Nephron (organoid): ENCODE data around the gene KLRF2.

ENCODE experiments used
- H3K27ac Mint-ChIP-seq, 3 experiments: 2 replicates each; pipeline ENCODE4 v1.8.0; 2020; ENCODE audit warnings: mixed read lengths in 3 of 3, mild to moderate bottlenecking in 2 of 3, moderate library complexity in 1 of 3
- H3K27me3 Mint-ChIP-seq: 2 replicates; pipeline ENCODE4 v1.8.0; 2021; ENCODE audit warnings: low read depth, mild to moderate bottlenecking, moderate library complexity, mixed read lengths
- H3K36me3 Mint-ChIP-seq: 2 replicates; pipeline ENCODE4 v1.8.0; 2020; ENCODE audit warnings: low read depth, mixed read lengths
- H3K4me1 Mint-ChIP-seq: 2 replicates; pipeline ENCODE4 v1.8.0; 2020; ENCODE audit warnings: mixed read lengths
- H3K4me3 Mint-ChIP-seq, 3 experiments: 2 replicates each; pipeline ENCODE4 v1.8.0; 2020; ENCODE audit warnings: mild to moderate bottlenecking in 3 of 3, mixed read lengths in 3 of 3, moderate library complexity in 2 of 3
- H3K9me3 Mint-ChIP-seq: 2 replicates; pipeline ENCODE4 v1.8.0; 2020; ENCODE audit warnings: mixed read lengths
- TF ChIP-seq, protein P1 (sequence below), 3 experiments: fragments of 200-600 bp; sonication (generic); IDR thresholded peaks; one replicate each; pipeline ENCODE4 v1.5.0; 2021; ENCODE audit warnings: antibody characterized with exemption in 3 of 3; ENCODE audit not compliant: unreplicated experiment in 3 of 3

KLRF2 gene

DNA sequence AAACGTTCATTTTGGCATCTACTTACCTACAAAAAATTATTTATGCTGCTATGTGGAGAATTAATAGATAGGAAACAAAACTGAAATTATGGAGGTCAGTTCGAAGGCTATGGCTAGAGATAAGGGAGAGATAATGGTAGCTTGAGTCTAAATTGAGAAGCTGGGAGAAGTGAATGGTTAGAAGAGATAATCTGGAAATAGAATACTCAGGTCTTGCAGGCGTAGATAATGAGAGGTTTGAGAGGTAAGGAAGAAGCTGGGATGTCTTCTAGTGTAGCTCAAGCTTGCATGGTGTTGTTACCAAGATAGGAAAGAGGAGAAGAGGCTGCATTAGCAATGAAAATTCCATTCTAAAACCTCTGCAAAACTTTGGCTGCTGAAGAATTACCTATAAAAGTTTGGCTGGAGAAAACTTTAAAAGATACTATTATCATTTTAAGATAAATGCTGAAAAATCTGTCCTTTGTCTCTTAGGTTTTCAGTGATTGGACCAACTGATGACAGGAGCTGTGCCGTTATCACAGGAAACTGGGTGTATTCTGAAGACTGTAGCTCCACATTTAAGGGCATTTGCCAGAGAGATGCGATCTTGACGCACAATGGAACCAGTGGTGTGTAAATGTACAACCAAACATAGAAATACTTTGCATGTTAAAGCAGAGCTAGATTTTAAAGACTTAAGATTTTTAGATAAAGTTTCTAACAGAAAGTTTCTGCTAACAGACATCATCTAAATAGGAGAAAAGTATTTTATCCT lies 14.1 kb downstream of the KLRF2 start:
- Mint-ChIP-seq H3K4me1 (no peaks in the 10 kb centered on the region), H3K9me3 (no peaks in the 10 kb centered on the region), H3K4me3 (no peak overlapping the region), H3K27ac (no peak overlapping the region), H3K27me3 (no peaks in the 10 kb centered on the region), H3K36me3 (no peaks in the 10 kb centered on the region)
- TF ChIP-seq, protein P1, sequence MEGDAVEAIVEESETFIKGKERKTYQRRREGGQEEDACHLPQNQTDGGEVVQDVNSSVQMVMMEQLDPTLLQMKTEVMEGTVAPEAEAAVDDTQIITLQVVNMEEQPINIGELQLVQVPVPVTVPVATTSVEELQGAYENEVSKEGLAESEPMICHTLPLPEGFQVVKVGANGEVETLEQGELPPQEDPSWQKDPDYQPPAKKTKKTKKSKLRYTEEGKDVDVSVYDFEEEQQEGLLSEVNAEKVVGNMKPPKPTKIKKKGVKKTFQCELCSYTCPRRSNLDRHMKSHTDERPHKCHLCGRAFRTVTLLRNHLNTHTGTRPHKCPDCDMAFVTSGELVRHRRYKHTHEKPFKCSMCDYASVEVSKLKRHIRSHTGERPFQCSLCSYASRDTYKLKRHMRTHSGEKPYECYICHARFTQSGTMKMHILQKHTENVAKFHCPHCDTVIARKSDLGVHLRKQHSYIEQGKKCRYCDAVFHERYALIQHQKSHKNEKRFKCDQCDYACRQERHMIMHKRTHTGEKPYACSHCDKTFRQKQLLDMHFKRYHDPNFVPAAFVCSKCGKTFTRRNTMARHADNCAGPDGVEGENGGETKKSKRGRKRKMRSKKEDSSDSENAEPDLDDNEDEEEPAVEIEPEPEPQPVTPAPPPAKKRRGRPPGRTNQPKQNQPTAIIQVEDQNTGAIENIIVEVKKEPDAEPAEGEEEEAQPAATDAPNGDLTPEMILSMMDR (IDR thresholded peaks at IDR 0.05; ENCODE audit: unreplicated experiment in 3 of 3), result no peak

DNA sequence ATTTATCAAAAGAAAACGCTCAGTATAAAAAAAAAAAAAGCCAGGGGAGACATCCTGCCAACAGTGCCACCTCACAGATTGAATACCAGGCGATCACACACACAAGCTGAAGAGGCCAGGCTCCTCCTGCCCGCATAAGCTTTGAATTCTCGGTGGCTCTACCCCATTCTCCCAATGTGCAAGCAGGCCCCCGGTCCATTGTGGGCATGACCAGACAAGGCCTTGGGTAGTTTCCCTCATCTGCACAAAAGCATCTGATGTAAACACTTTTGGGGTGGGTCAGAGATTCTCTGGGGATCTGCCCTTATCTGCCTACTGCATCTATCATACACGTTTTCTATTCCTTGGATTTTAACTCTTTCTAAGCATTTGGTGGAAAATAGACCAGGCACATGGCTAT lies 16.2 kb downstream of the KLRF2 start:
- Mint-ChIP-seq H3K4me1 (no peaks in the 10 kb centered on the region), H3K9me3 (peaks cover 4% of the 10 kb centered on the region), H3K4me3 (no peak overlapping the region), H3K27me3 (no peaks in the 10 kb centered on the region), H3K27ac (no peak overlapping the region), H3K36me3 (no peaks in the 10 kb centered on the region)
- TF ChIP-seq, protein P1 (IDR thresholded peaks at IDR 0.05; ENCODE audit: unreplicated experiment in 3 of 3), result no peak

DNA sequence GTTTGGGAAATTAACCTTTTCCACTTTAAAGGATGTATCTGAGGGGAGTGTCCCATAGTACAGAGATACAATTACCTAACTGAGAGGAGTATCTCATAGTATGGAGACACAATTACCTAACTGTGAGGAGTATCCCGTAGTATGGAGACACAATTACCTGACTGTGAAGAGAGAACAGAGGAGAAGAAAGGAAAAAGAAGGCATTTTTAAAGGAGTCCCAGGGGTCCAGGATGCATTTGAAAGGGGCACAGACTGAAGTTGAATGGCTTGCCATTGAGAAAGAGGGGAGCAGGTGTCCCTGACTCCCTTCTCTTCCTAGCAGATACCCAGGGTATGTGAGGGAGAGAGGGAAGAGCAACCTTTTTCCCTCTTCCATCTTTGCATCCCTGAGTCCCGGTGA lies 17.9 kb downstream of the KLRF2 start:
- H3K27me3 Mint-ChIP-seq, result no peaks in the 10 kb centered on the region
- no peak overlapping the region for H3K27ac Mint-ChIP-seq
- H3K36me3 Mint-ChIP-seq, result no peaks in the 10 kb centered on the region
- TF ChIP-seq, protein P1 (IDR thresholded peaks at IDR 0.05; ENCODE audit: unreplicated experiment in 3 of 3), result no peak
- no peak overlapping the region for H3K4me3 Mint-ChIP-seq
- no peaks in the 10 kb centered on the region for H3K4me1 Mint-ChIP-seq
- H3K9me3 Mint-ChIP-seq, result peaks cover 7% of the 10 kb centered on the region

DNA sequence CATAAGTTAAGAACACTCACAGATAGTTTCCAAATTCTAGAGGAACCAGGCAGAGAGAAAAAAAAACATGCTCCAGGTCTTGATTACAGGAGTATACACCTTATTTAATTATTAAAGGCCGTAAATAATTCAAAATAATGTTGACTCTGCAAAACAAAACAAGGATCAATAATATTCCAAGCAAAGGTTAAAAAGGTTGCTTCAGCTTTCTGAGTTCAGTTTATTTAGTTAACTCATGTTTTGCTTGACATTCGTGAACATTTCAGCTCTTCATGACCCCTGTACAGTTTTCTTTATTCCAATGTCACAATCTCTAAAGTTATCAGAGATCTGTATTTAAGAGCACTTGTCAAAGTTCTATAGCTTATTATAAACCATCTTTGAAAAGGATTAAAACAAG lies 19.6 kb downstream of the KLRF2 start:
- Mint-ChIP-seq H3K4me1 (no peaks in the 10 kb centered on the region), H3K27ac (no peak overlapping the region), H3K36me3 (no peaks in the 10 kb centered on the region), H3K4me3 (no peak overlapping the region), H3K9me3 (peaks cover 11% of the 10 kb centered on the region), H3K27me3 (no peaks in the 10 kb centered on the region)
- TF ChIP-seq, protein P1 (IDR thresholded peaks at IDR 0.05; ENCODE audit: unreplicated experiment in 3 of 3), result no peak

DNA sequence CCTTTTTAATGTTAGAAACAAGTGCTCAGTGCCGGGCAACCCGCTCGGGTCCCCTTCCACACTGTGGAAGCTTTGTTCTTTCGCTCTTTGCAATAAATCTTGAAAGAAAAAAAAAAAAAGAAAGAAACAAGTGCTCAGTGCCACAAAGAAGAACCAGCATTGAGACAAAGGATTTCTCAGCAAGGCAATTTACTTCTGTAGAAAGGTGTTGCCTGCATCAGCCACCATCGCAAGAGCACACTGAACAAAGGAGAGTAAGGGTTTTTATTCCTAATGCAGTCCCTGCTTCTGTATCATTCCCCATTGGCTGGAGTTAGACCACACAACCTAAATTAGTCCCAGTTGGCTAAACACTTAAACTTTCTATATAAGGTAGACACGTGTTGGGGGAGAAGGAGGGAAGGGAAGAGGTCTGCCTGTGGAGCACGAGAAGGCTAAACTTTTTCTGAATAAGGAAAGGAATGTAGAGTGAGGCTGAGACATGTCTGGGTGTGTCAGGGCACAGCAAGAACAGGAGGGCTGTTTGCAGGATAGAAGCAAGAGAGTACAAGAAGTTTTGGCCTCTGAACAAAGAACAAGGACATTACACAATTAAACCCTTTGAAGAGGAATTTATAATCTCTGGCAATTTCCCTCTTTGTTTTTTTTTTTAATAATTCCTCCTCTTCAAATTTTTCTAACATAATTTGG lies 21.4 kb downstream of the KLRF2 start:
- H3K27me3 Mint-ChIP-seq, result no peaks in the 10 kb centered on the region
- no peaks in the 10 kb centered on the region for H3K36me3 Mint-ChIP-seq
- H3K4me3 Mint-ChIP-seq, result no peak overlapping the region
- H3K4me1 Mint-ChIP-seq, result no peaks in the 10 kb centered on the region
- no peak overlapping the region for H3K27ac Mint-ChIP-seq
- peaks cover 17% of the 10 kb centered on the region for H3K9me3 Mint-ChIP-seq
- TF ChIP-seq, protein P1 (IDR thresholded peaks at IDR 0.05; ENCODE audit: unreplicated experiment in 3 of 3), result no peak
